HepG2 (cell line): Measurements from ENCODE around the gene LMAN2L. TPM values are rescaled to one million over a fixed set of nuclear protein-coding genes. Genes with fewer than 3 reads are reported as not detected.

ENCODE experiments used
- ATAC-seq: fragments of 200-7000 bp; cut with Tn5 transposase; 3 replicates; pipeline ENCODE4 v1.9.1; 2020; ENCODE audit warnings: mild to moderate bottlenecking, moderate library complexity
- BruUV-seq: library from RNA; stranded (reverse); fragments of 400-500 nt; replicated peaks from 2 replicates; lab custom pipeline; 2021; lab: Mats Ljungman, UMichigan
- CTCF ChIA-PET: fragments of 300-600 bp; formaldehyde crosslinking; extraction: SDS; loops from one replicate; lab custom pipeline; 2021; ENCODE audit warnings: low total read pairs, inconsistent platforms, low intra/inter-chr PET ratio; lab: Yijun Ruan, JAX
- POLR2A ChIA-PET: fragments of 350-600 bp; sonication (Branson Sonifier 250); formaldehyde crosslinking; loops from one replicate; lab custom pipeline; 2020; ENCODE audit warnings: antibody characterized with exemption, inconsistent platforms; lab: Yijun Ruan, JAX
- DNase-seq: peaks from one replicate; pipeline ENCODE4 v3.0.0-alpha.2; 2015; ENCODE audit warnings: low spot score
- FAIRE-seq: peaks from 3 replicates; lab custom pipeline; 2011; peaks lifted over from hg19 to GRCh38; lab: Jason Lieb, UNC
- H2AFZ ChIP-seq: one replicate; pipeline ENCODE4 v1.6.1; 2011; ENCODE audit warnings: low read length, inconsistent platforms
- H3K27ac ChIP-seq: fragments of 300-600 bp; 3 replicates; pipeline ENCODE4 v1.8.0; 2011; ENCODE audit warnings: mixed run types, mild to moderate bottlenecking, mixed read lengths, low read length, inconsistent platforms; ENCODE audit not compliant: insufficient read depth; ENCODE audit errors: extremely low read length
- H3K27me3 ChIP-seq, 2 experiments: fragments of 200-600 bp in 1 of 2; 2 replicates in 1 of 2; 3 replicates in 1 of 2; pipeline versions ENCODE4 v1.6.0 to v1.8.0; 2011; ENCODE audit warnings: low read length in 2 of 2, mild to moderate bottlenecking in 2 of 2, moderate library complexity in 2 of 2, inconsistent platforms in 1 of 2; ENCODE audit not compliant: insufficient read depth in 2 of 2, control insufficient read depth in 1 of 2
- H3K36me3 ChIP-seq, 2 experiments: fragments of 200-600 bp in 1 of 2; replicated peaks in 1 of 2; 2 replicates in 1 of 2; 3 replicates in 1 of 2; pipeline versions ENCODE4 v1.5.1 to v1.8.0; 2011; ENCODE audit warnings: low read length in 2 of 2, inconsistent platforms in 1 of 2; ENCODE audit not compliant: insufficient read depth in 2 of 2, control insufficient read depth in 1 of 2
- H3K4me1 ChIP-seq: 2 replicates; pipeline ENCODE4 v1.5.1; 2012; ENCODE audit warnings: low read length, inconsistent platforms; ENCODE audit not compliant: insufficient read depth
- H3K4me2 ChIP-seq: 2 replicates; pipeline ENCODE4 v1.6.0; 2011; ENCODE audit warnings: low read depth, low read length, inconsistent platforms
- H3K4me3 ChIP-seq, 3 experiments: fragments of 200-600 bp in 1 of 3; sonication (generic), shearing (Covaris generic) in 1 of 3; replicated peaks in 1 of 3; 2 replicates each; pipeline ENCODE4 v1.5.1; 2011 to 2016; ENCODE audit warnings: low read length in 3 of 3, inconsistent platforms in 2 of 3, low read depth in 2 of 3, mild to moderate bottlenecking in 2 of 3, control low read depth in 1 of 3, mixed read lengths in 1 of 3; ENCODE audit not compliant: insufficient read depth in 1 of 3
- H3K79me2 ChIP-seq: one replicate; pipeline ENCODE4 v1.6.1; 2011; ENCODE audit warnings: low read length, inconsistent platforms; ENCODE audit not compliant: insufficient read depth
- H3K9ac ChIP-seq: 2 replicates; pipeline ENCODE4 v1.6.0; 2011; ENCODE audit warnings: mild to moderate bottlenecking, low read depth, low read length, inconsistent platforms; ENCODE audit not compliant: insufficient read depth
- H3K9me3 ChIP-seq: 2 replicates; pipeline ENCODE4 v1.5.1; 2012; ENCODE audit warnings: mild to moderate bottlenecking, low read length
- H4K20me1 ChIP-seq: 2 replicates; pipeline ENCODE4 v1.6.0; 2011; ENCODE audit warnings: inconsistent platforms, mild to moderate bottlenecking, low read length, moderate library complexity; ENCODE audit not compliant: insufficient read depth
- GATAD2A ChIP-seq: IDR thresholded peaks from 2 replicates; pipeline ENCODE4 v1.6.1; 2016
- HOXA5 ChIP-seq: sonication (generic); formaldehyde crosslinking; IDR thresholded peaks from 2 replicates; pipeline ENCODE4 v1.4.0; 2020; ENCODE audit warnings: missing genetic modification reagents
- NR2F6 ChIP-seq, 2 experiments: IDR thresholded peaks; 2 replicates each; pipeline ENCODE4 v1.6.1; 2016; ENCODE audit warnings: antibody characterized with exemption in 1 of 2, mild to moderate bottlenecking in 1 of 2
- SATB2 ChIP-seq: sonication (generic); formaldehyde crosslinking; IDR thresholded peaks from 2 replicates; pipeline ENCODE4 v1.5.0; 2020; ENCODE audit warnings: missing genetic modification reagents
- ZFP36L1 ChIP-seq: sonication (generic); formaldehyde crosslinking; IDR thresholded peaks from 2 replicates; pipeline ENCODE4 v1.8.0; 2022; ENCODE audit warnings: mild to moderate bottlenecking, missing genetic modification reagents, moderate library complexity
- WGBS: methylation state at CpG from one replicate; pipeline ENCODE4 v1.1.6; 2017; ENCODE audit warnings: low lambda C conversion rate; 5-methylcytosine and 5-hydroxymethylcytosine counted together
- in situ Hi-C: cut with HindIII; loops from 2 replicates; pipeline ENCODE4 v1.10.0; 2017; ENCODE audit warnings: low pct_unique_long_range_greater_than_20kb; ENCODE audit not compliant: extremely low pct_ligation_motif_present
- intact Hi-C: fragments of 100-400 bp; cut with micrococcal nuclease; formaldehyde crosslinking; loops from one replicate; pipeline ENCODE4 v1.10.0; 2022; ENCODE audit not compliant: unreplicated experiment
- polyA plus RNA-seq, 8 experiments: library from polyadenylated mRNA; depleted of rRNA in 3 of 8; stranded (reverse) in 7 of 8; unstranded in 1 of 8; fragments of >200 nt; fragmentation: Illumina TruSeq in 4 of 8; extraction: Trizol in 4 of 8; gene quantifications; 2 replicates each; pipeline versions ENCODE4 v1.2.1 to v1.2.3, GENCODE V29; 2011 to 2016; ENCODE audit warnings: low read depth in 4 of 8, missing spikeins in 1 of 8, mixed read lengths in 1 of 8; ENCODE audit not compliant: insufficient read depth in 1 of 8
- total RNA-seq, 5 experiments: library from RNA; depleted of rRNA; stranded (reverse); fragments of >200 nt; fragmentation: Illumina TruSeq; extraction: Trizol; gene quantifications; 2 replicates each; pipeline ENCODE4 v1.2.3, GENCODE V29; 2016; ENCODE audit warnings: low read depth in 1 of 5
- TF ChIP-seq, protein P1 (sequence below): IDR thresholded peaks from 2 replicates; pipeline ENCODE4 v1.6.1; 2016; ENCODE audit warnings: missing compliant biosample characterization, missing genetic modification reagents, borderline replicate concordance
- TF ChIP-seq, protein P2 (sequence below): sonication (generic); formaldehyde crosslinking; IDR thresholded peaks from 2 replicates; pipeline ENCODE4 v1.4.0; 2020; ENCODE audit warnings: missing genetic modification reagents
- TF ChIP-seq, protein P3 (sequence below): IDR thresholded peaks from 2 replicates; pipeline ENCODE4 v1.6.1; 2016; ENCODE audit warnings: low read depth
- TF ChIP-seq, protein P4 (sequence below): fragments of 450-650 bp; IDR thresholded peaks from 2 replicates; pipeline ENCODE4 v1.6.1; 2017
- TF ChIP-seq, protein P5 (sequence below): sonication (generic); formaldehyde crosslinking; IDR thresholded peaks from 2 replicates; pipeline ENCODE4 v1.5.0; 2020; ENCODE audit warnings: mild to moderate bottlenecking, missing genetic modification reagents

LMAN2L gene
- total and polyA plus RNA-seq, 2 of the 13 experiments (the other 11 are each of a cell fraction or from before 2014, with no cell fraction given) = 39.1 to 57.9 TPM

DNA sequence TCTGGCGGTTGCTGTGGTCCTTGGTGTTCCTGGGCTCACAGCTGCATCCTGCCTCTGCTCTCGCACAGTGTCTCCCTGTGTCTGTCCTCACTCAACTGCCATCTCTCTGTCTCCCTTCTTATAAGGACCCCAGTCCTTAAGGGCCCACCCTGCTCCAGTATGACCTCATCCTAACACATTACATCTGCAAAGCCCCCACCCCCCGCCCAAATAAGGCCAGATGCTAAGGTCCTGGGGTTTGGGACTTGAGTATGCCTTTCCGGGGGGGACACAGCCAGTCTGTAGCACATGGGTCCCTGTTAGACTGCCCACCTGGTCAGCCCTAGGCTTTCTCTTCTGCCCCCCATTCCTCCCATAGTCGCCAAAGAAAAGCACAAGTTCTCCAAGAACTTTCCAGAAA, 56.6 kb downstream of the LMAN2L start (continued):
- TF ChIP-seq, protein P1, sequence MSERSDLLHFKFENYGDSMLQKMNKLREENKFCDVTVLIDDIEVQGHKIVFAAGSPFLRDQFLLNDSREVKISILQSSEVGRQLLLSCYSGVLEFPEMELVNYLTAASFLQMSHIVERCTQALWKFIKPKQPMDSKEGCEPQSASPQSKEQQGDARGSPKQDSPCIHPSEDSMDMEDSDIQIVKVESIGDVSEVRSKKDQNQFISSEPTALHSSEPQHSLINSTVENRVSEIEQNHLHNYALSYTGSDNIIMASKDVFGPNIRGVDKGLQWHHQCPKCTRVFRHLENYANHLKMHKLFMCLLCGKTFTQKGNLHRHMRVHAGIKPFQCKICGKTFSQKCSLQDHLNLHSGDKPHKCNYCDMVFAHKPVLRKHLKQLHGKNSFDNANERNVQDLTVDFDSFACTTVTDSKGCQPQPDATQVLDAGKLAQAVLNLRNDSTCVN = no peak

DNA sequence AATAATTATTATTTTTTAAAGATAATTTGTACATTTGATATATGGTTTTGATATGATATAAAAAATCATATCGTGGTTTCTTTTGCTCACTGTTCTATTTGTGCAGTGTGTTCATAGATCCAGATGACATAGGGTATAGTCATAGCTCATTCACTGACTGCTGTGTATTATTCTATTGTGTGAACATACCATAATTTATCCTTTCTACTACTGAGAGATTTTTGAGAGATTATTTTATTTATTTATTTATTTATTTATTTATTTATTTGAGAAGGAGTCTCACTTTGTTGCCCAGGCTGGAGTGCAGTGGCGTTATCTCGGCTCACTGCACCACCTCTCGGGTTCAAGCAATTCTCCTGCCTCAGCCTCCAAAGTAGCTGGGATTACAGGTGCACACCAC, 58.3 kb downstream of the LMAN2L start:
- CTCF ChIA-PET = no interaction called here
- BruUV-seq = no TSS peak

More for the DNA sequence above, 58.3 kb downstream of the LMAN2L start:
- H3K79me2 ChIP-seq = no peaks in the 10 kb centered on the region
- TF ChIP-seq, protein P2, sequence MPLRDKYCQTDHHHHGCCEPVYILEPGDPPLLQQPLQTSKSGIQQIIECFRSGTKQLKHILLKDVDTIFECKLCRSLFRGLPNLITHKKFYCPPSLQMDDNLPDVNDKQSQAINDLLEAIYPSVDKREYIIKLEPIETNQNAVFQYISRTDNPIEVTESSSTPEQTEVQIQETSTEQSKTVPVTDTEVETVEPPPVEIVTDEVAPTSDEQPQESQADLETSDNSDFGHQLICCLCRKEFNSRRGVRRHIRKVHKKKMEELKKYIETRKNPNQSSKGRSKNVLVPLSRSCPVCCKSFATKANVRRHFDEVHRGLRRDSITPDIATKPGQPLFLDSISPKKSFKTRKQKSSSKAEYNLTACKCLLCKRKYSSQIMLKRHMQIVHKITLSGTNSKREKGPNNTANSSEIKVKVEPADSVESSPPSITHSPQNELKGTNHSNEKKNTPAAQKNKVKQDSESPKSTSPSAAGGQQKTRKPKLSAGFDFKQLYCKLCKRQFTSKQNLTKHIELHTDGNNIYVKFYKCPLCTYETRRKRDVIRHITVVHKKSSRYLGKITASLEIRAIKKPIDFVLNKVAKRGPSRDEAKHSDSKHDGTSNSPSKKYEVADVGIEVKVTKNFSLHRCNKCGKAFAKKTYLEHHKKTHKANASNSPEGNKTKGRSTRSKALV (CRISPR knock-in tag) = no peak
- TF ChIP-seq, protein P3, sequence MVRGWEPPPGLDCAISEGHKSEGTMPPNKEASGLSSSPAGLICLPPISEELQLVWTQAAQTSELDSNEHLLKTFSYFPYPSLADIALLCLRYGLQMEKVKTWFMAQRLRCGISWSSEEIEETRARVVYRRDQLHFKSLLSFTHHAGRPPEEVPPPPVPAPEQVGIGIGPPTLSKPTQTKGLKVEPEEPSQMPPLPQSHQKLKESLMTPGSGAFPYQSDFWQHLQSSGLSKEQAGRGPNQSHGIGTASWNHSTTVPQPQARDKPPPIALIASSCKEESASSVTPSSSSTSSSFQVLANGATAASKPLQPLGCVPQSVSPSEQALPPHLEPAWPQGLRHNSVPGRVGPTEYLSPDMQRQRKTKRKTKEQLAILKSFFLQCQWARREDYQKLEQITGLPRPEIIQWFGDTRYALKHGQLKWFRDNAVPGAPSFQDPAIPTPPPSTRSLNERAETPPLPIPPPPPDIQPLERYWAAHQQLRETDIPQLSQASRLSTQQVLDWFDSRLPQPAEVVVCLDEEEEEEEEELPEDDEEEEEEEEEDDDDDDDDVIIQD (CRISPR knock-in tag) = no peak
- TF ChIP-seq, protein P4, sequence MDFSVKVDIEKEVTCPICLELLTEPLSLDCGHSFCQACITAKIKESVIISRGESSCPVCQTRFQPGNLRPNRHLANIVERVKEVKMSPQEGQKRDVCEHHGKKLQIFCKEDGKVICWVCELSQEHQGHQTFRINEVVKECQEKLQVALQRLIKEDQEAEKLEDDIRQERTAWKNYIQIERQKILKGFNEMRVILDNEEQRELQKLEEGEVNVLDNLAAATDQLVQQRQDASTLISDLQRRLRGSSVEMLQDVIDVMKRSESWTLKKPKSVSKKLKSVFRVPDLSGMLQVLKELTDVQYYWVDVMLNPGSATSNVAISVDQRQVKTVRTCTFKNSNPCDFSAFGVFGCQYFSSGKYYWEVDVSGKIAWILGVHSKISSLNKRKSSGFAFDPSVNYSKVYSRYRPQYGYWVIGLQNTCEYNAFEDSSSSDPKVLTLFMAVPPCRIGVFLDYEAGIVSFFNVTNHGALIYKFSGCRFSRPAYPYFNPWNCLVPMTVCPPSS = no peak
- TF ChIP-seq NR2F6 (IDR thresholded peaks at IDR 0.05) (no peak), NR2F6 (CRISPR knock-in tag; IDR thresholded peaks at IDR 0.05) (no peak), ZFP36L1 (no peak), HOXA5 (CRISPR knock-in tag) (no peak), SATB2 (no peak), GATAD2A (CRISPR knock-in tag) (no peak)
- TF ChIP-seq, protein P5, sequence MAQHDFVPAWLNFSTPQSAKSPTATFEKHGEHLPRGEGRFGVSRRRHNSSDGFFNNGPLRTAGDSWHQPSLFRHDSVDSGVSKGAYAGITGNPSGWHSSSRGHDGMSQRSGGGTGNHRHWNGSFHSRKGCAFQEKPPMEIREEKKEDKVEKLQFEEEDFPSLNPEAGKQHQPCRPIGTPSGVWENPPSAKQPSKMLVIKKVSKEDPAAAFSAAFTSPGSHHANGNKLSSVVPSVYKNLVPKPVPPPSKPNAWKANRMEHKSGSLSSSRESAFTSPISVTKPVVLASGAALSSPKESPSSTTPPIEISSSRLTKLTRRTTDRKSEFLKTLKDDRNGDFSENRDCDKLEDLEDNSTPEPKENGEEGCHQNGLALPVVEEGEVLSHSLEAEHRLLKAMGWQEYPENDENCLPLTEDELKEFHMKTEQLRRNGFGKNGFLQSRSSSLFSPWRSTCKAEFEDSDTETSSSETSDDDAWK (CRISPR knock-in tag) = no peak
- intact Hi-C loops (no loop called here), in situ Hi-C loops (no loop called here)
- no peak overlapping the region for H3K4me2 ChIP-seq
- ATAC-seq = no peak
- H3K4me3 ChIP-seq = no peak overlapping the region
- peaks cover 0 to 18% of the 10 kb centered on the region in 2 experiments; a peak in 2 of 5 replicates for H3K27me3 ChIP-seq
- H3K4me1 ChIP-seq = peaks cover 55% of the 10 kb centered on the region
- no peaks in the 10 kb centered on the region for H3K9me3 ChIP-seq
- H3K36me3 ChIP-seq = no peaks in the 10 kb centered on the region
- H3K27ac ChIP-seq = no peak overlapping the region
- FAIRE-seq = no peak
- 71% methylated on average over 4 of the region's 4 CpGs for WGBS
- H4K20me1 ChIP-seq = no peaks in the 10 kb centered on the region
- POLR2A ChIA-PET = no interaction called here
- no peak overlapping the region for H3K9ac ChIP-seq
- no peak overlapping the region for H2AFZ ChIP-seq
- DNase-seq = no peak
